H9 (cell line): Measurements from ENCODE around the gene SFXN1. TPM values are rescaled to one million over a fixed set of nuclear protein-coding genes. Genes with fewer than 3 reads are reported as not detected.

Experiments
- DNase-seq: peaks from one replicate; pipeline ENCODE4 v3.0.0-alpha.2; 2017
- H2AFZ ChIP-seq: one replicate; pipeline ENCODE4 v1.6.1; 2013; ENCODE audit warnings: mild to moderate bottlenecking, low read length, control low read depth, moderate library complexity
- H2AK5ac ChIP-seq: 2 replicates; pipeline ENCODE4 v1.6.1; 2013; ENCODE audit warnings: low read length, control low read depth, mixed read lengths; ENCODE audit not compliant: insufficient read length
- H2BK120ac ChIP-seq: one replicate; pipeline ENCODE4 v1.6.1; 2013; ENCODE audit warnings: low read depth, mild to moderate bottlenecking, low read length, control low read depth, inconsistent platforms; ENCODE audit not compliant: poor library complexity, severe bottlenecking
- H2BK12ac ChIP-seq: 2 replicates; pipeline ENCODE4 v1.6.1; 2013; ENCODE audit warnings: low read length, control low read depth, mixed read lengths, low read depth; ENCODE audit not compliant: insufficient read length
- H2BK15ac ChIP-seq: 2 replicates; pipeline ENCODE4 v1.6.1; 2013; ENCODE audit warnings: low read depth, low read length, control low read depth
- H2BK20ac ChIP-seq: one replicate; pipeline ENCODE4 v1.6.1; 2013; ENCODE audit warnings: low read depth, mild to moderate bottlenecking, low read length, control low read depth, inconsistent platforms; ENCODE audit not compliant: poor library complexity, severe bottlenecking
- H2BK5ac ChIP-seq: 2 replicates; pipeline ENCODE4 v1.6.1; 2013; ENCODE audit warnings: low read length, control low read depth, mixed read lengths; ENCODE audit not compliant: insufficient read length
- H3K14ac ChIP-seq: 2 replicates; pipeline ENCODE4 v1.6.1; 2013; ENCODE audit warnings: low read length, control low read depth; ENCODE audit not compliant: insufficient read depth
- H3K18ac ChIP-seq: 2 replicates; pipeline ENCODE4 v1.6.1; 2013; ENCODE audit warnings: low read depth, mild to moderate bottlenecking, mixed read lengths, low read length, control low read depth; ENCODE audit not compliant: insufficient read length
- H3K23ac ChIP-seq: 2 replicates; pipeline ENCODE4 v1.6.1; 2013; ENCODE audit warnings: low read length, control low read depth, mixed read lengths, low read depth; ENCODE audit not compliant: insufficient read length
- H3K23me2 ChIP-seq: 2 replicates; pipeline ENCODE4 v1.6.1; 2013; ENCODE audit warnings: low read depth, mild to moderate bottlenecking, mixed read lengths, low read length, control low read depth; ENCODE audit not compliant: insufficient read length, poor library complexity, severe bottlenecking
- H3K27ac ChIP-seq: 2 replicates; pipeline ENCODE4 v1.5.1; 2013; ENCODE audit warnings: low read length, control low read depth, mixed read lengths, low read depth; ENCODE audit not compliant: insufficient read length
- H3K27me3 ChIP-seq: 2 replicates; pipeline ENCODE4 v1.6.1; 2013; ENCODE audit warnings: low read length, control low read depth, inconsistent platforms; ENCODE audit not compliant: insufficient read depth
- H3K4ac ChIP-seq: 2 replicates; pipeline ENCODE4 v1.6.1; 2013; ENCODE audit warnings: low read depth, mild to moderate bottlenecking, control low read depth, inconsistent platforms, low read length, moderate library complexity
- H3K4me1 ChIP-seq: 2 replicates; pipeline ENCODE4 v1.6.1; 2013; ENCODE audit warnings: low read length, control low read depth, inconsistent platforms; ENCODE audit not compliant: insufficient read depth
- H3K4me2 ChIP-seq: 2 replicates; pipeline ENCODE4 v1.6.1; 2013; ENCODE audit warnings: low read length, control low read depth, mixed read lengths; ENCODE audit not compliant: insufficient read length, insufficient read depth
- H3K56ac ChIP-seq: 2 replicates; pipeline ENCODE4 v1.6.1; 2013; ENCODE audit warnings: low read depth, mild to moderate bottlenecking, mixed read lengths, low read length, control low read depth; ENCODE audit not compliant: insufficient read length
- H3K79me1 ChIP-seq: 2 replicates; pipeline ENCODE4 v1.6.1; 2013; ENCODE audit warnings: low read depth, mild to moderate bottlenecking, moderate library complexity, low read length, control low read depth, inconsistent platforms; ENCODE audit not compliant: insufficient read depth, poor library complexity, severe bottlenecking
- H3K79me2 ChIP-seq: 2 replicates; pipeline ENCODE4 v1.6.1; 2013; ENCODE audit warnings: low read length, control low read depth, inconsistent platforms; ENCODE audit not compliant: insufficient read depth
- H3K9ac ChIP-seq: 2 replicates; pipeline ENCODE4 v1.6.1; 2013; ENCODE audit warnings: low read length, control low read depth, mixed read lengths; ENCODE audit not compliant: insufficient read length; ENCODE audit errors: extremely low read depth
- H3K9me3 ChIP-seq: one replicate; pipeline ENCODE4 v1.6.1; 2013; ENCODE audit warnings: low read depth, low read length, inconsistent platforms; ENCODE audit not compliant: control insufficient read depth
- H3T11ph ChIP-seq: one replicate; pipeline ENCODE4 v1.6.1; 2013; ENCODE audit warnings: mild to moderate bottlenecking, low read length, control low read depth, inconsistent platforms
- H4K20me1 ChIP-seq: one replicate; pipeline ENCODE4 v1.6.1; 2013; ENCODE audit not compliant: control insufficient read depth, insufficient read length, insufficient read depth
- H4K5ac ChIP-seq: 2 replicates; pipeline ENCODE4 v1.6.1; 2013; ENCODE audit warnings: low read depth, mild to moderate bottlenecking, mixed read lengths, low read length, control low read depth; ENCODE audit not compliant: insufficient read length
- H4K8ac ChIP-seq: replicated peaks from 2 replicates; pipeline ENCODE4 v1.6.1; 2013; ENCODE audit warnings: low read length, control low read depth, mixed read lengths, low read depth; ENCODE audit not compliant: insufficient read length
- H4K91ac ChIP-seq: 2 replicates; pipeline ENCODE4 v1.6.1; 2013; ENCODE audit warnings: low read depth, mild to moderate bottlenecking, moderate library complexity, mixed read lengths, low read length, control low read depth; ENCODE audit not compliant: insufficient read length
- H3K27ac Mint-ChIP-seq, 3 experiments: 2 replicates in 2 of 3; 3 replicates in 1 of 3; pipeline ENCODE4 v1.8.0; 2020 to 2021; ENCODE audit warnings: mixed read lengths in 3 of 3, mild to moderate bottlenecking in 1 of 3, moderate library complexity in 1 of 3
- H3K27me3 Mint-ChIP-seq: 2 replicates; pipeline ENCODE4 v1.8.0; 2021; ENCODE audit warnings: low read depth, mild to moderate bottlenecking, moderate library complexity, mixed read lengths
- H3K36me3 Mint-ChIP-seq, 3 experiments: 2 replicates in 2 of 3; 3 replicates in 1 of 3; pipeline ENCODE4 v1.8.0; 2020 to 2021; ENCODE audit warnings: low read depth in 3 of 3, mixed read lengths in 3 of 3; ENCODE audit not compliant: insufficient read depth in 1 of 3
- H3K4me1 Mint-ChIP-seq, 2 experiments: 2 replicates each; pipeline ENCODE4 v1.8.0; 2020; ENCODE audit warnings: mixed read lengths in 2 of 2
- H3K4me3 Mint-ChIP-seq, 2 experiments: 2 replicates in 1 of 2; 3 replicates in 1 of 2; pipeline ENCODE4 v1.8.0; 2020 to 2021; ENCODE audit warnings: mild to moderate bottlenecking in 2 of 2, mixed read lengths in 2 of 2, moderate library complexity in 1 of 2
- H3K9me3 Mint-ChIP-seq, 2 experiments: 2 replicates in 1 of 2; 3 replicates in 1 of 2; pipeline ENCODE4 v1.8.0; 2020; ENCODE audit warnings: mild to moderate bottlenecking in 2 of 2, mixed read lengths in 2 of 2, moderate library complexity in 1 of 2
- CTCF ChIP-seq: fragments of 200-600 bp; sonication (generic); conservative IDR thresholded peaks from 3 replicates; pipeline ENCODE4 v1.8.0; 2021; ENCODE audit warnings: antibody characterized with exemption, mild to moderate bottlenecking
- WGBS: extraction: QIAGEN DNeasy Blood & Tissue Kit; methylation state at CpG from one replicate; pipeline ENCODE4 v1.1.7; 2013; ENCODE audit warnings: missing lambda C conversion rate, low lambda C conversion rate, mixed read lengths; ENCODE audit not compliant: insufficient read length; ENCODE audit errors: extremely low coverage; 5-methylcytosine and 5-hydroxymethylcytosine counted together
- total RNA-seq: library from RNA; stranded (reverse); gene quantifications from 2 replicates; pipeline ENCODE4 v1.2.1, GENCODE V29; 2021

Gene SFXN1
- total RNA-seq, 1 experiment from 2014 or later: 99.2 TPM

- H2BK5ac ChIP-seq: no peak overlapping the region
- no peak overlapping the region for H3K9ac ChIP-seq
- no peak for TF ChIP-seq CTCF
- H4K91ac ChIP-seq: no peak overlapping the region
- no peak overlapping the region for H3K56ac ChIP-seq
- H3K27me3 ChIP-seq: no peaks in the 10 kb centered on the region
- H3K9me3 ChIP-seq: no peaks in the 10 kb centered on the region
- no peak overlapping the region for H4K8ac ChIP-seq
- H3K4me2 ChIP-seq: no peak overlapping the region
- no peak overlapping the region for H3T11ph ChIP-seq
- H4K5ac ChIP-seq: no peak overlapping the region
- H3K23ac ChIP-seq: no peak overlapping the region
- no peaks in the 10 kb centered on the region for H4K20me1 ChIP-seq
- H3K4ac ChIP-seq: no peak overlapping the region
- H3K79me1 ChIP-seq: no peaks in the 10 kb centered on the region
- no peak overlapping the region for H2BK20ac ChIP-seq
- H3K9me3 Mint-ChIP-seq: peaks cover 0 to 9% of the 10 kb centered on the region in 2 experiments
- H3K4me3 Mint-ChIP-seq: no peak overlapping the region
- peak overlapping the region in 1 of 3 experiments; percentile 35; a peak in 3 of 7 replicates for H3K27ac Mint-ChIP-seq
- peaks cover 0 to 10% (median 1%) of the 10 kb centered on the region in 3 experiments; a peak in 2 of 7 replicates for H3K36me3 Mint-ChIP-seq
- no peak overlapping the region for H2BK15ac ChIP-seq
- H3K27ac ChIP-seq: no peak overlapping the region
- H3K4me1 Mint-ChIP-seq: peaks cover 35 to 37% of the 10 kb centered on the region in 2 experiments
- no peak overlapping the region for H2AFZ ChIP-seq
- H3K23me2 ChIP-seq: no peaks in the 10 kb centered on the region
- H2BK12ac ChIP-seq: no peak overlapping the region
- peaks cover 5% of the 10 kb centered on the region; the same call in 1 of the 2 replicates for H3K4me1 ChIP-seq
- peaks cover 25% of the 10 kb centered on the region for H3K27me3 Mint-ChIP-seq
- H2BK120ac ChIP-seq: no peak overlapping the region
- no peak overlapping the region for H2AK5ac ChIP-seq
- no peak overlapping the region for H3K18ac ChIP-seq
- no peak for DNase-seq
- no CpG with 5 or more reads among the region's 4 CpGs for WGBS
- H3K79me2 ChIP-seq: no peaks in the 10 kb centered on the region
- no peak overlapping the region for H3K14ac ChIP-seq
These were observed 91.3 kb downstream of the SFXN1 start for GRCh38 chr5:175569701-175570100.
